Activated CD8-positive, alpha-beta T cell treated with anti-CD3 and anti-CD28 coated beads for 36 hours (primary cell): Measurements from ENCODE around the gene SYT13. TPM values are rescaled to one million over a fixed set of nuclear protein-coding genes. Genes with fewer than 3 reads are reported as not detected.
A peak's percentile ranks its signal among the peaks of the same experiment; 100 is the strongest.

Experiments
- ATAC-seq: fragments of 200-7000 bp; cut with Tn5 transposase; one replicate; pipeline ENCODE4 v1.10.0; 2021; ENCODE audit warnings: mild to moderate bottlenecking, moderate library complexity
- CTCF ChIA-PET: fragments of 350-600 bp; sonication (Branson Sonifier 250); formaldehyde crosslinking; loops from one replicate; lab custom pipeline; 2021; ENCODE audit warnings: antibody characterized with exemption; lab: Charles Lee
- POLR2A ChIA-PET: fragments of 350-600 bp; sonication (Branson Sonifier 250); formaldehyde crosslinking; loops from one replicate; lab custom pipeline; 2021; ENCODE audit warnings: antibody characterized with exemption; lab: Charles Lee
- DNase-seq: peaks from one replicate; pipeline ENCODE4 v3.0.0-alpha.2; 2020
- H3K27ac Mint-ChIP-seq: one replicate; pipeline ENCODE4 v1.8.0; 2021; ENCODE audit warnings: mild to moderate bottlenecking, mixed read lengths
- H3K27me3 Mint-ChIP-seq: one replicate; pipeline ENCODE4 v1.8.0; 2021; ENCODE audit warnings: mixed read lengths
- H3K36me3 Mint-ChIP-seq: one replicate; pipeline ENCODE4 v1.8.0; 2021; ENCODE audit warnings: low read depth, mixed read lengths
- H3K4me1 Mint-ChIP-seq: one replicate; pipeline ENCODE4 v1.8.0; 2021; ENCODE audit warnings: low read depth, mixed read lengths
- H3K4me3 Mint-ChIP-seq: one replicate; pipeline ENCODE4 v1.8.0; 2021; ENCODE audit warnings: mild to moderate bottlenecking, moderate library complexity, mixed read lengths
- H3K9me3 Mint-ChIP-seq: one replicate; pipeline ENCODE4 v1.8.0; 2021; ENCODE audit warnings: mixed read lengths
- intact Hi-C: fragments of 100-400 bp; cut with micrococcal nuclease; formaldehyde crosslinking; loops from one replicate; pipeline ENCODE4 v1.10.0; 2022
- total RNA-seq, 2 experiments: library from RNA; stranded (reverse); gene quantifications; one replicate each; pipeline ENCODE4 v1.2.3, GENCODE V29; 2021
- TF ChIP-seq, protein P1 (sequence below): fragments of 200-600 bp; IDR thresholded peaks from one replicate; pipeline ENCODE4 v1.8.0; 2022; ENCODE audit warnings: antibody characterized with exemption, mild to moderate bottlenecking

The SYT13 gene
- total RNA-seq, 2 experiments from 2014 or later: not detected

DNA sequence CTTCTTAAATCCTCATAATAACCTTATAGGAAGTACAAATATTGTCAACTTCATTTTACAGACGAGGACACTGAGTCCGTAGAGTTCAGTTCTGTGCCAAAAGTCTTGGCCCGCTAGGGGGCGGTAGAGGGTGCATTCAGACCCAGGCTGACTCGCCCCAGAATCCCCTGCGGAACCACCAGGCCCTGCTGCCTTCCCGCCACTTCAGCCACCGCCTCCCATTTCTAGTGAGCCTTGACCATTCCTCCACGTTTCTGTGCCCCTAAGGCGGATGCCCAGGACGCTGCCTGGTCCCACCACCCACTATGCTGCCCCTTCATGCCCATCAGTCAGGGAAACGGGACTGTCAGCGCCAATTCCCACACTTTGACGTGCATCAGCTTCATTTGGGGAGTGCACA lies 19.1 kb downstream of the SYT13 start:
- Mint-ChIP-seq H3K9me3 (no peaks in the 10 kb centered on the region), H3K4me3 (no peak overlapping the region), H3K27me3 (peaks cover 44% of the 10 kb centered on the region), H3K36me3 (no peaks in the 10 kb centered on the region), H3K27ac (no peak overlapping the region), H3K4me1 (no peaks in the 10 kb centered on the region)
- ChIA-PET CTCF (interaction anchor here (1.4 to 1.5 kb wide), 2 partner anchors 24 to 164 kb away, joined by 3 read pairs; no protein-coding TSS in a partner anchor), POLR2A (no interaction called here)
- TF ChIP-seq, protein P1, sequence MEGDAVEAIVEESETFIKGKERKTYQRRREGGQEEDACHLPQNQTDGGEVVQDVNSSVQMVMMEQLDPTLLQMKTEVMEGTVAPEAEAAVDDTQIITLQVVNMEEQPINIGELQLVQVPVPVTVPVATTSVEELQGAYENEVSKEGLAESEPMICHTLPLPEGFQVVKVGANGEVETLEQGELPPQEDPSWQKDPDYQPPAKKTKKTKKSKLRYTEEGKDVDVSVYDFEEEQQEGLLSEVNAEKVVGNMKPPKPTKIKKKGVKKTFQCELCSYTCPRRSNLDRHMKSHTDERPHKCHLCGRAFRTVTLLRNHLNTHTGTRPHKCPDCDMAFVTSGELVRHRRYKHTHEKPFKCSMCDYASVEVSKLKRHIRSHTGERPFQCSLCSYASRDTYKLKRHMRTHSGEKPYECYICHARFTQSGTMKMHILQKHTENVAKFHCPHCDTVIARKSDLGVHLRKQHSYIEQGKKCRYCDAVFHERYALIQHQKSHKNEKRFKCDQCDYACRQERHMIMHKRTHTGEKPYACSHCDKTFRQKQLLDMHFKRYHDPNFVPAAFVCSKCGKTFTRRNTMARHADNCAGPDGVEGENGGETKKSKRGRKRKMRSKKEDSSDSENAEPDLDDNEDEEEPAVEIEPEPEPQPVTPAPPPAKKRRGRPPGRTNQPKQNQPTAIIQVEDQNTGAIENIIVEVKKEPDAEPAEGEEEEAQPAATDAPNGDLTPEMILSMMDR: peak; percentile 58
- DNase-seq (peak; percentile 58), ATAC-seq (no peak)
- intact Hi-C loops: no loop called here

DNA sequence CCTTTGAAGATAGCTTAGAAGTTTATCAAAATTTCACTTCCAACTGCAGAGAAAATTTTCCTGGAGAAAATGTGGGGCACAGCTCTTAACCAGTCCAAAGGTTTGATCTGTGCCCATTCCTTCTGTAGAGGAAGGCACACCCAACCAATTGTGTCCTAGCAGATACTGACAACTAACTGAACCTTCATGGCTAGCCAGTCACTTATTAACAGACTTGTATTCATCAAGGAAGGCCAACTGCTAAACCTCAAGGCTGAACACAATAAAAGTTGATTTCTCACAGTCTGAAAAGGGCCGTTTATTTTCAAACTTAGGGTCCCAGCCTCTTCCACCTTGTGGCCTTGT lies 19.5 kb downstream of the SYT13 start:
- ChIA-PET POLR2A (no interaction called here), CTCF (interaction anchor here (1.4 kb wide), 1 partner anchor 163 kb away, joined by 3 read pairs; no protein-coding TSS in a partner anchor)
- TF ChIP-seq, protein P1: no peak
- ATAC-seq: no peak
- Mint-ChIP-seq H3K9me3 (no peaks in the 10 kb centered on the region), H3K4me3 (no peak overlapping the region), H3K27ac (no peak overlapping the region), H3K4me1 (no peaks in the 10 kb centered on the region), H3K36me3 (no peaks in the 10 kb centered on the region), H3K27me3 (peaks cover 44% of the 10 kb centered on the region)
- intact Hi-C loops: no loop called here
- no peak for DNase-seq

DNA sequence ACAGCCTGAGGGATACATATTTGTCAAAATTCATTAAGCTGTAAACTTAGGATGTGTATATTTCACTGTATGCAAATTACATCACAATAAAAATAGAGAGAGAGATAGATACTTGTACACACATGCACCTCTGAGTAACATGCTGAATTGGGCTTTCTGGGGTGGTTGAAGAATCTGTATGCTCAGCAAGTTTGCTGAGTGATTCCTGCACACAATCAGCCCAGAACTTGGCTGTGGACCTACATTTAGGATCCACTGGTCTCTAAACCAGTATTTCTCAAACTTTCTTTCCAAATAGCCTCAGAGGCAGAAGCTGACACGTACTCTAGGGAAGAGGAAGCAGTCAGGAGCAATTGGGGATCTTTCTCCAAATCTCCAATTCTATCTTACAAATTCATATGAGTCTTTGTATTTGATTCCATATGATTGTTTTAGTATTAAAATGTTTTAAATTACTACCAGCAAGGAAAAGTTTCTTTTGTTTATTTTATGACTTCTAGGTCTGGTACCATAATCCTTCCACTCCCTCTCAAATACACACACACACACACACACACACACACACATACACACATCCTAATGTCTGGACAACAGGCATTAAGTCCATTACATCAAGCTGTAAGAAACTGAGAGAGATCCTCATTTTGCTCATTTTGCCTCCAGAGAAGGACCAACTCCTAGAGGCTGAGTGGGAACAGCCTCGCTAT lies 20.0 kb downstream of the SYT13 start:
- ChIA-PET POLR2A (no interaction called here), CTCF (interaction anchor here (1.4 kb wide), 1 partner anchor 163 kb away, joined by 3 read pairs; no protein-coding TSS in a partner anchor)
- Mint-ChIP-seq H3K27me3 (peaks cover 40% of the 10 kb centered on the region), H3K36me3 (no peaks in the 10 kb centered on the region), H3K4me3 (no peak overlapping the region), H3K4me1 (no peaks in the 10 kb centered on the region), H3K9me3 (no peaks in the 10 kb centered on the region), H3K27ac (no peak overlapping the region)
- DNase-seq (no peak), ATAC-seq (no peak)
- TF ChIP-seq, protein P1: no peak
- intact Hi-C loops: no loop called here

DNA sequence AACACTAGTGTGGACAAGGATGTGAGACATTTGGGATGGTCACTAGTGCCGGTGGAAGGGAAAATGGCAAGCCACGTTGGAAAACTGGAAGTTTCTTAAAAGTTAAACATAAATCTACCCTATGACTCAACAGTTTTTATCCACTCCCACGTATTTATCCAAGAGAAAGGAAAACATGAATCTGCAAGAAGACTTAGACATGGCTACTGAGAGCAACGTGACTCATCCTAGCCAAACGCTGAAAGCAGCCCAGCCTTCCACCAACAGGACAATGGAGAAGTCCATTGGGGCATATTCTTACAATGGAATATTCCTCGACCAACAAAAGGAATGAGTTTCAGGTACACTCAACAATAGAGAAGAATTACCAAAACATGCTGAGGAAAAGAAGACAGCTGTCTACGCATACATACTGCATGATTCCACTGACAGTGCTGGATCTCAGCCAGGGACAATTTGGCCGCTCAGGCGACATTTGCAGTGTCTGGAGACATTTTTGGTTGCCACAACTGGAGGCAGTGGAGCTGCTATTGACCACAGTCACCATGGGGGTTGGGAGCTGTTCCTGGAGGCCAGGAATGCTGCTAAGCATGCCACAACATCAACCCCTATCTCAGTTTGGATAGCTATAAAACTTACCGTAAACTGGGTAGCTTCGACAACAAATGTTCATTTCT lies 21.2 kb downstream of the SYT13 start:
- CTCF ChIA-PET: interaction anchor here (0.9 to 1.2 kb wide), 3 partner anchors 32 to 160 kb away, joined by 3 to 4 read pairs (median 3); no protein-coding TSS in a partner anchor

More for the DNA sequence above, 21.2 kb downstream of the SYT13 start:
- Mint-ChIP-seq H3K27me3 (peaks cover 40% of the 10 kb centered on the region), H3K4me1 (no peaks in the 10 kb centered on the region), H3K36me3 (no peaks in the 10 kb centered on the region), H3K4me3 (no peak overlapping the region), H3K9me3 (no peaks in the 10 kb centered on the region), H3K27ac (no peak overlapping the region)
- POLR2A ChIA-PET: no interaction called here
- TF ChIP-seq, protein P1: no peak
- intact Hi-C loops: no loop called here
- ATAC-seq (no peak), DNase-seq (no peak)
